GM21526 (cell line): Measurements from ENCODE around the gene ZDHHC19.
"Not testable (repeated sequence)": the region's sequence is repeated elsewhere in the genome, so short reads cannot be mapped to it uniquely, and the experiment has no call there.

Experiments
- ATAC-seq: cut with Tn5 transposase; IDR thresholded peaks from one replicate; pipeline ENCODE4 v1.9.1; 2021; ENCODE audit warnings: moderate library complexity; ENCODE audit not compliant: unreplicated experiment, low FRiP score

The ZDHHC19 gene, protein sequence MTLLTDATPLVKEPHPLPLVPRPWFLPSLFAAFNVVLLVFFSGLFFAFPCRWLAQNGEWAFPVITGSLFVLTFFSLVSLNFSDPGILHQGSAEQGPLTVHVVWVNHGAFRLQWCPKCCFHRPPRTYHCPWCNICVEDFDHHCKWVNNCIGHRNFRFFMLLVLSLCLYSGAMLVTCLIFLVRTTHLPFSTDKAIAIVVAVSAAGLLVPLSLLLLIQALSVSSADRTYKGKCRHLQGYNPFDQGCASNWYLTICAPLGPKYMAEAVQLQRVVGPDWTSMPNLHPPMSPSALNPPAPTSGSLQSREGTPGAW

DNA sequence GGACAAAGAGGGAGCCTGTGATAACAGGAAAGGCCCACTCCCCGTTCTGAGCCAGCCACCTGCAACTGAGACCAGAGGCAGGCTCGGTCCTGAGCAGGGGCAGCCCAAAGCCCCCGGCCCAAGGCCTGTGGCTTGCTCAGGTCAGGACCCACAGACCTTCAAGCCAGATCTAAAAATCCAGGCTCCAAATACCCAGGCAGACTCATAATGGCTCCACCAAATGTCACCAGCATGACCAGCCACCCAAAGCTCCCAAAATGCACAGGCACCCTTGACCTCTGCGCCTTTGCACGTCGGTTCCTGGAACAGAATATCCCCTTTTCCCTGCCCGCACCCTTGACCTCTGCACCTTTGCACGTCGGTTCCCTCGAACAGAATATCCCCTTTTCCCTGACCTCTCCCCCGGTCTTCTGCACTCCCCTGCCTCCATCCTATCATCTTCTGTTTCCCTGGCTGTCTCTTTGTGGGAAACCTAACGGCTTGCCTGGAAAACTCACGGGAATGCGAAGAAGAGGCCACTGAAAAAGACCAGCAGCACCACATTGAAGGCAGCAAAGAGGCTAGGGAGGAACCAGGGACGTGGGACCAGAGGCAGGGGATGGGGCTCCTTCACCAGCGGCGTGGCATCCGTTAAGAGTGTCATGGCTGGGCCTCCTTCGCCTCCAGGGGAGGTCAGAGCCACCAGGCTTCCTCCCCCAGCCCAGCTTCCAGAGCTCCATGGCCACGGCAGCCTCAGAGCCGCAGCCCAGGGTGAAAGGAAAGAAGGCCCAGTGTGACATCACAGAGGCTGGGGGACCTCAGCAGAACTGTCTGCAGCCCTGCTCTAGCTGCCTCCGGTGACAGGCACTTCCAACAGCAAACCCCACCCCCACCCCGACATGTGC, at the start of gene ZDHHC19:
Gene ZDHHC19 (minus strand): TSS at position 728 of the 884 bp plus-strand sequence. CDS start 85 bp downstream, at position 643.
- no peak for ATAC-seq

DNA sequence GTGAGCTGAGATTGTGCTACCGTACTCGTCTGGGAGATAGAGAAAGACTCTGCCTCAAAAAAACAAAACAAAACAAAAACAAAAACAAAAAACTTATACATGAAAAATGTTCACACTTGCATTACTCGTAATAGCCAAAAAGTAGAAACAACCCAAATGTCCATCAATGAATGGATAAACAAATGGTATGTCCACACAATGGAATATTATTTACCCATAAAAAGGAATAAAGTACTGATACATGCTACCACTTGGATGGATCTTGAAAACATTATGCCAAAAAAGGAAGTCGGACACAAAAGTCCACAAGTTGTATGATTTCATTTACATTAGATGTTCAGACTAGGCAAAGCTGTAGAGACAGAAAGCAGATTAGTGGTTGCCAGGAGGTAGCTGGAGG, 49.6 kb upstream of the ZDHHC19 start:
- no peak for ATAC-seq

DNA sequence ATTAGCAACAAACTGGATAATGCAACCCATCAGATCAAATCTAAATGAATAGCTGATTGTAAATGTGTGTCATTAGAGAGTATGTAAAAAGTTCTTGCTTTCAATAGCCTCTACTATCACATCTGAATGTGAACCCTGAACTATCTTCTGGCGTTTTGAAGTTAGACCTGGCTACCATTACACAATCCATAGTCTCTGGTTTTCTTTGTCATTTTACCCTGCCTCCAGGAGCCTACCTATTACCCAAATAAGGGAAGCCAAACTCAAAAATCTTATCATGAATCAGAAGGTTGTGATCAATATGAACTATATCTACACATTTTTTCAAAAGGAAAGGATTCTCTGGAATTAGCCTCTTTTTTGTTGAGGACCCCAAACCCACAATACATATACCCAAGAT, 44.6 kb upstream of the ZDHHC19 start:
- ATAC-seq: no peak

DNA sequence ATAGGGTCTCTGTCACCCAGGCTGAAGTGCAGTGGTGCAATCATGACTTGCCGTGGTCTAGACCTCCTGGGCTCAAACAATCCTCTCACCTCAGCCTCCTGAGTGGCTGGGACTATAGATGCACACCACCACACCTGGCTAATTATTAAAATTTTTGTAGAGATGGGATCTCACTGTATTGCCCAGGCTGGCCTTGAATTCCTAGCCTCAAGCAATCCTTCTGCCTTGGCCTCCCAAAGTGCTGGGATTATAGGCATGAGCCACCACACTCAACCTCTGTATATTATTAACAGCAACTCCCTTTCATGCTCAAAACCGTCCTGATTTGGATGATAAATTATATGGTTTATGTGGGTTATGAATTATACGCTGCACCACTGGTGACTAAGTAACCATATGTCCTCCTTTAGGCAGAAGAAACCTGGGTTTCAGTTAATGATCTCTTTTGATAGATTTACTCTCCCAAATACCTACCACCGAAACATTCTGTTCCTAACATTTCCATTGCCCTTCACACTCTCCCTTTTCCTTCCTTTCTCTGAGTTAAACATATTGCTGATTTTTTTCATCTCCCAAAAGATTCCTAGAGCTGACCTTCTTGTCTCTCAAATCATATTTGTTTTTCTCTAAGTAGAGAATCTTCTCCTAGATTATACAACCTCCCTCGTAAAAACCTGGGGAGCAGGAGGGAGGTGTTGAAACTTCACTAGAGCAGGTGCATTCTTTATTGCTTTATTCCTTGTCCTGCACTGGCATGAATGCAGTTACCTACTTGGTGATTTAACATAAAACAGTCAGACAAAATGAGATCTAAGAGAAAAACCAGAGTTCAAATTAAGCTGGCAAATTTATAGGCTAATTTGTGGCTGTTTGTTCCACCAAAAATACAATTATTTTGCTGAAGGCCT, 43.4 kb upstream of the ZDHHC19 start:
- no peak for ATAC-seq

DNA sequence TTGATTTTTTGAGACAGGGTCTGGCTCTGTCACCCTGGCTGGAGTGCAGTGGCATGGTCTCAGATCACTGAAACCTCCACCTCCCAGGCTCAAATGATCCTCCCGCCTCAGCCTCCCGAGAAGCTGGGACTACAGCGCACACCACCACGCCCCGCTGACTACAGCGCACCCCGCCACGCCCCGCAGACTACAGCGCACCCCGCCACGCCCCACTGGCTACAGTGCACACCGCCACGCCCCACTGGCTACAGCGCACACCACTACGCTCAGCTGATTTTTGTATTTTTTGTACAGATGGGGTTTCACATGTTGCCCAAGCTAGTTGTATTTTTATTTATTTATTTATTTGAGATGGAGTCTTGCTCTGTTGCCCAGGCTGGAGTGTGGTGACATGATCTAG, 40.7 kb upstream of the ZDHHC19 start:
- no peak for ATAC-seq

DNA sequence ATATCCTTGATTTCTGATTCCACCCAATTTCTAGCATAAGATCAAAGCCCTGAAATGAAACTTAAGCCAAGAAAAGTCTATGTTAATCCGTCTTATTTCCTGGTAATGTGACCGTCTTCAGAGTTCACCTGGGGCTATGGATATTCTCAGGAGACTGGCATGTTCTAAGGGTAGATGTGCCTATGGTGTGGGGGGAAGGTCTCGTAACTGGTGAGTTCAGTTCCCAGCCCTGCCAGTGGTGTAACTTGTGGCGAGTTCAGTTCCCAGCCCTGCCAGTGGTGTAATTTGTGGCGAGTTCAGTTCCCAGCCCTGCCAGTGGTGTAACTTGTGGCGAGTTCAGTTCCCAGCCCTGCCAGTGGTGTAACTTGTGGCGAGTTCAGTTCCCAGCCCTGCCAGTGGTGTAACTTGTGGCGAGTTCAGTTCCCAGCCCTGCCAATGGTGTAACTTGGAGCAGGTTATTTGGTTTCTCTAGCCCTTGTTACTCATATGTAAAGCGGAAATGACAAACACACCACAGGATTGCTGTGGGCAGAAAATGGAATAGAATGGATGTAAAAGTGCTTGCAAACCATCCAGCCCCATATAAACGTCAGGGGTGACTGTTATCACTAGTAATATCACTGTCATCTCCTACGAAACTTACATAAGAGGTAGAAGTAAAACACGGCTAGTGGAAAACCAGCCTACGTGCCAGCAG, 35.6 kb upstream of the ZDHHC19 start:
- ATAC-seq: no peak

DNA sequence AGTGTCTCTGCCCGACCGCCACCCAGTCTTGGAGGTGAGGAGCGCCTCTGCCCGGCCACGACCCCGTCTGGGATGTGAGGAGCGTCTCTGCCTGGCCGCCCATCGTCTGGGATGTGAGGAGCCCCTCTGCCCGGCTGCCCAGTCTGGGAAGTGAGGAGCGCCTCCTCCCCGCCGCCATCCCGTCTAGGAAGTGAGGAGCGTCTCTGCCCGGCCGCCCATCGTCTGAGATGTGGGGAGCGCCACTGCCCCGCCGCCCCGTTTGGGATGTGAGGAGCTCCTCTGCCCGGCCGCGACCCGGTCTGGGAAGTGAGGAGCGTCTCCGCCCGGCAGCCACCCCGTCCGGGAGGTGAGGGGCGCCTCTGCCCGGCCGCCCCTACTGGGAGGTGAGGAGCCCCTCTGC, 33.0 kb upstream of the ZDHHC19 start:
- ATAC-seq: not testable (repeated sequence)

DNA sequence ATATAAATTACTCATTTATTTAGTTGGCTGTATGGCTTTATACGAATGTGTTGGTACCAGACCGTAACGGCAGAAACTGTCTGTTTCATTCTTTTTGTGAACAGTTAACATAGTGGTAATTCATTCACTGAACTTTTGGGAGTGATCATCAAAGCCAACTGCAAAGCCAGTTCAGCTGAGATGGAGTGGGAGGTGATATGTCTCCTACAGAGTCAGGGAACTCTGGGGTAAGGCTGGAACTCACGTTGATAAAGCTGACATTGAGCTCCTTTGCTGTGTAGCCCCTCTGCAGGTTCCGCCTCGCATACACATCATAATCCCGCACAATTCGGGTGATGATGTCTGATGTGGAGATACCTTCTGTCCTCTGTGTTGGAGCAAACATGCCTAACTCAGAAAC, 30.5 kb upstream of the ZDHHC19 start:
- ATAC-seq: no peak

DNA sequence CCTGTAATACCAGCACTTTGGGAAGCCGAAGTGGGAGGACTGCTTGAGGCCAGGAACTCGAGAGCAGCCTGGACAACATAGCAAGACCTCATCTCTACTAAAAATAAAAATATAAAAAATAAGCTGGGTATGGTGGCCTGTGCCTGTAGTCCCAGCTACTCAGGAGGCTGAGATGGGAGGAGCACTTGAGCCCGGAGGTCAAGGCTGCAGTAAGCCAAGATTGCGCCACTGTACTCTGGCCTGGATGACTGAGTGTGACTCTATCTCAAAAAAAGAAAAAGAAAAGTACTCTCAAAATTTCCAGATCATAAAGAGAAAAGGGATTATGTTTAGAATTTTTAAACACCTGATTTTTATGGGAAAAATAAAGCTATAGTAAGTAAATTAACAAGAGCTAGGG, 29.2 kb upstream of the ZDHHC19 start:
- ATAC-seq: no peak

DNA sequence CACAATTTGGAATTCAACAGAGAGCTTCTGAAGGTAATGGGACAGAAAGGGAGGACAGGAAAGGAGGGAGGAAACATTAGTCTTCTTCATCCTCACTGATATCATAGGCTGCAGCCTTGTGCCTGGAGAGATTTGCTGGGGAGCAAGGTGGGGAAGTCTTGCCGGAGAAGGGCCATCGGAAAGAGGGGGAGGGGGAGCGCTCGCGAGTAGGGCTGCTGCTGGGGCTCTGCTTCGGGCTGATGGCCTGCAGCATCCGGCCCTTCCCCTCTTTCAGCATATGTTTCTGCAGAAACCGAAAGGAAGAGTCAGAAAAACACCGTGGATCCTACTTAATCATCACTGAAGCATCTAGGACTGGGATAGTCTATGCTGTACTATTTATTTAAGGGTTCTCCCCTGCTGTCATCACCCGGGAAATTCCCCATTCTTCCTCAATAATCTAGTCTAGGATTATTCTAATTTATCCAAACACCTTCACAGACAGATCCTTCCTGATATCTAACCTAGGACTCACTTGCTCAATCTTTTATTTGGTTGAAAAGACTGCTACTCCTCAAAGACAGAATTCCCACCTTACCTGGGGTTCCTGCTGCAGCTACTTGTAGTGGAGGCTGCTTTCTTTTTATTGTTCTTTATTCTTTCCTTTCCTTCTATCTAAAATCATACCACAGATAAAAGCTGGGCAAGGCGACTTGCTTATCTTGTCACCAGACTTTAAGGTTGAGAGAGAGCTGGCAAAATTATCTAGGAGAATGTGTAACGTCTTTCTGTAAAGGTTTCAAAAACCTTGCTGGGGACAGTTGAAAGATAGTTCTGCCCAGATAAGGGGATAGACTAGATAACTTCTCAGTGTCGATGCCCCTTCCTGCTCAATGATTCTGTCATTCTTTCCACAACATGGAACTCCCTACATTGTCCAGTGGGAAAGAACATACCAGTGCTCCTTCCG, 27.7 kb upstream of the ZDHHC19 start:
- no peak for ATAC-seq

DNA sequence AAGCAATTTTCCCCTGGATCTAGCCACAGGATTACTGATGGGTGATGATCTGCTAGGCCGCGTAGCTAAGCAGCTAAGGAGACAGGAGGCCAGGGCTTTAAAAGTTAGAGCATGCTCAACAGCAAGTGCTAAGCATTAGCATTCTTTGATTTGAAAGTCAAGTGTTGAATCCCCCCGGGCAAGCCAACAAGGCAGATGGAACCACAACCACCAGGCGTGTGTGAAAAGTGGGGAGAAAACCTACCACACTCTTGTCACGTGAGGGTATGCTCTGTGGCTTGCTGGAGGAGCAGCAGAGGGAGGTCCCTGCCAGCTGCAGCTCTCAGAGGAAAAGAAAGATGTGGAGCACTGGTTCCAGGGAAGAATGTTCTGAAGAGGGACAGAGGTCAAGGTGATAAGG, 26.0 kb upstream of the ZDHHC19 start:
- ATAC-seq: no peak

DNA sequence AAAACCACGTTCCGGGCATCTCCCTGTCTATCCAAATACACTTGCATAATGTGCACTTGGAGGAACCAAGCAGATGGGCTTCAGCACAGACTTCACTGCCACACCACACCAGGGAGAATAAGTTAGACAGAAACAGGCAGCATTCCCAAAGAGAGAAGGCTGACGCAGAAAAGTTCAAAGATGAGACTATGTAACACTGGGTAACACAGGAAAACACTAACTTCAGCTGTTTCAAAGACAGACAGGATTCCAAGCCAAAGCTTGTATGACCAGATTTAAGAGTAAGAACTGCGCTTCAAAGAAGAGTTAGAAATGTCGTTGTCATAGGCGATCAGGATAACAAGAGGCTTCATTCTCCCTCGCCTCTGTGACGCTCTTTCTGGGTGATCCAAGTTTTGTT, 25.0 kb upstream of the ZDHHC19 start:
- no peak for ATAC-seq

DNA sequence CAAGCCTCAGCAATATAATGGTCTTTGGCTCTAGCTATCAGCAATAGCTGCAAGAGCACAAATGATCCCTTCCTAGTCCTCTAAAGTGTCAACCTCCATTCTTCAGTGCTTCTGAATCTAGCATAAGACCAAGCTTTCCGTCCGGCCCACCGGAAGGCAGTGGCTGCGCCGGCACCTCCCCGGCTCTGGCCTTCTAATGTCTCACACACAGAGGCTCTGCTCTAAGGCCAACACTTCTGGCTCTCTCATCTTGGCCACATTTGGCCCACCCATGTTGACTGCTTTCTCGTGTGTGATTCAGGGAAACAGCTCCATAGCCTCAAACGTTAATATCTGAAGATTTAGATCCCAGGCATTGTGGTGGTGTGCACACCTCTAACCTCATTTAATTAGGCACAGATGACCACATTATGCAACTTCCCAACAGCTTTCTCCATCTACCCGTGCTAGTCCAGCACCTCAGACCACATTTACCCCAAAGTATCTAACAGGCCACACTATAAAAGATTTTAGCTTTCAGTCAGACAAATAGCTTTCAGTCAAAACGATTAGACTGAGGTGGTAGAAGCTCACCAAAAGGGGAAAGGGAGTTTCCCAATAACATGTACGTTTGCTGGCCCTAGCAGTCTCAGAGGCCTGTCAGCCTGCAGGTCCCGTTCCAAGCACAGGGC, 24.4 kb upstream of the ZDHHC19 start:
- no peak for ATAC-seq

DNA sequence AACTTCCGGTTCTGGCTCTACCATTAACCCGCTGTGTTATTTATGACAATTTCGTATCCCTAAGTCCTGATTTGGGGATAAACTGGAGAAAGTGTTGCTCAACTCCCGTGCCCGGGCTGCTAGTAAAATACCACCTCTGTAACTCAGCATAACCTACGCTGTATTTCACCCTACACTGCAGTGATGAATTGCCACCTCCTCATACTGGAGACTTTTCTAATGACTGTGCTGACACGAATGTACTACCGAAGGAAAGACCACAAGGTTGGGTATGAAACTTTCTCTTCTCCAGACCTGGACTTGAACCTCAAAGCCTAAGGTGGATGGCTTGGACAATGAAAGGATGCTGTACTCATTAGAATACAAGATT, 21.7 kb upstream of the ZDHHC19 start:
- no peak for ATAC-seq

DNA sequence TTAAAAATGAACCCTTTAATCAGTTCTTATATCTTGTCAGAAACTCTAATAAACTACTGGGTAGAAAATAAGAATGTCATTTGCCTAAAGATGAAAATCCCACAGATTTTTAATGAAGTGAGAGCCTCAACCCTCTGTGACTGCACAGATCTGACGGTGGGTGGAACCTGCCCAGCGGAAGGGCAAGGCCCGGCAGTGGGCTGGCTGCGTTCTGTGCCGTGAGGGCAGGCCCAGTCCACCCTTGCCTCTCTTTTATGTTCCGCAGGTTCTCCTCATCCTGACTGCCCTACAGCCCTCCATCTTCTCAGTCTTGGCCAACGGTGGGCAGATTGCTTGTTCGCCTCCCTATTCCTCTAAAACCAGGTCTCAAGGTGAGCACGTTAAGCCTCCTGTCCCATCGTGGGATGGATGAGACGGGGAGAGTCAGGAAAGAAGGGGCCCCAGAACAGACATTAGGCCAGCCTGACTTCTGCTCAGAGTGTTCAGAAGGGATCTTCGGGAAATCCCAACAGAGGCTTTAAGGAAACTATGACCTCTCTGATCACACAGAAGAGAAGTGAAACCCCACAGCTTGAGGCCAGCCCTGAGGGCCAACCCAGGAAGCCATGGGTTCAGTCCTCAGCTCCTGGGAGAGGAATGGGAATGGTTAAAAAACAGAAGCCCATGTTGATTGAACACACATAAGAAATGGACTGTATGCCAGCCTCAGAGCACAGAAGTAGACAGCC, 21.1 kb upstream of the ZDHHC19 start:
- no peak for ATAC-seq

DNA sequence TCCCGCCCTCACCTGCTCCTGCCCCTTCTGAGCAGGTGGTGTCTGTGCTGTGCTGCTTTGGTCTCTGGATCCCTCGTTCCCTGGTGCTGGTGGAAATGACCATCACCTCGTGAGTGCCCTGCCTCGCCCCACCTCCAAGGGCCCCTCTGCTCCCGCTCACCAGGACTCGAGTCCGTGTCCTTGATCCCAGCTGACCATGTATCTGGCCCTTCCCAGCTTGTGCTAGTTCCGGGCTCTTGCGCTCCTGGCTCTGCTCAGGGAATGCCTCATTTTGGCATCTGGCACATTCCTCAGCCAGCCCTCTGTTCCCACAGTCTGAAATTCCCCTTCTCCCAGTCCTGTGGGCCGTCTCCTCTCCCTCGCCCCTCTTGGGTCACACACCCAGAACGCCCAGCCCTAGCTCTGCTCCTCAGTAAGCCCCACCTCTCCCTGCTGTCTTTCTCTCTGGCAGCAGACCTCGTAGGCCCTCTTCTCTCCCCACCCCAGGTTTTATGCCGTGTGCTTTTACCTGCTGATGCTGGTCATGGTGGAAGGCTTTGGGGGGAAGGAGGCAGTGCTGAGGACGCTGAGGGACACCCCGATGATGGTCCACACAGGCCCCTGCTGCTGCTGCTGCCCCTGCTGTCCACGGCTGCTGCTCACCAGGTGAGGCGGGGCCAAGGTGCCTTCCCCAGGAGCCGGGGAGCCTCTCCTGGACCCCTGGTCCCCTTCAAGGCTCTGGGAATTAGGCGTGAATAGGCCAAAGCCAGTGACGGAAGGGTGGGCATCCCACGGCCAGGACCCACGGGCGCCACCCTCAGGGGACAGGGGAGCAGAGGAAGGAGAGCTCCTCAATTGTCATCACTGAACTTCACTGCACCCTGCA, 16.7 kb upstream of the ZDHHC19 start:
- ATAC-seq: no peak

DNA sequence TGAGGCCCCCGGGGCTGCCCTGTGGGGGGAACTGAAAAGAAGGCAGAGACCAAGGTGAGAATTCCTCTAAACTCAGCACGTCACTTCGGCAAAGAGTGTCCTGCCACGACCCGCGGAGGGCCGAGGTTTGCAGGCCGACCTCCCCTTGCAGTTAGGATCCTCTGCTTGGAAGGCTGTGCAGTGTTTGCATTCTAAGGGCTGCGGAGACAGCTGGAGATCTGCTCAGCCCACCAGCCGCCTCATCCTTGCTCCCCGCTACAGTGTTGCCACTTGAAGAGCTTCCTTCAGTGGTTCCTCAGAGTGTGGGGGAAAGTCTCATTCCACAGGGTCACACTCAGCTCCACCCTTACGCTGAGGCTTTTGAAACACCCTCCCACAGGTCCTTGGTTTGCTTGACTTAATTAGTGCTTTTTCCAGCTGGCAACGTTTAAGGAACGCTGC, 15.9 kb upstream of the ZDHHC19 start:
- no peak for ATAC-seq
